HL-60/S4 (cell line): Measurements from ENCODE around the gene PRPF40B.
"Not testable (repeated sequence)": the region's sequence is repeated elsewhere in the genome, so short reads cannot be mapped to it uniquely, and the experiment has no call there.

Experiments used
- in situ Hi-C: fragments of 300-500 bp; cut with MboI; formaldehyde crosslinking; loops from 2 replicates; pipeline ENCODE4 v1.14.3; 2022; ENCODE audit warnings: low sequenced_read_pairs

PRPF40B gene

GRCh38 chr12:49623142-49623904 lies at the start of gene PRPF40B:
Gene PRPF40B (plus strand): TSS chr12:49623561. CDS start chr12:49623591, 30 bp downstream.
- in situ Hi-C loops: no loop called here

- in situ Hi-C loops: no loop called here
Observed at GRCh38 chr12:49577589-49578315, 45.6 kb upstream of the PRPF40B start.

- in situ Hi-C loops: no loop called here
Observed at GRCh38 chr12:49578471-49579112, 44.8 kb upstream of the PRPF40B start.

- in situ Hi-C loops: no loop called here
Observed at GRCh38 chr12:49580572-49581535, 42.5 kb upstream of the PRPF40B start.

GRCh38 chr12:49582201-49582600 lies 41.2 kb upstream of the PRPF40B start:
- in situ Hi-C loops: no loop called here

- in situ Hi-C loops: no loop called here
Observed at GRCh38 chr12:49582850-49583249, 40.5 kb upstream of the PRPF40B start.

DNA sequence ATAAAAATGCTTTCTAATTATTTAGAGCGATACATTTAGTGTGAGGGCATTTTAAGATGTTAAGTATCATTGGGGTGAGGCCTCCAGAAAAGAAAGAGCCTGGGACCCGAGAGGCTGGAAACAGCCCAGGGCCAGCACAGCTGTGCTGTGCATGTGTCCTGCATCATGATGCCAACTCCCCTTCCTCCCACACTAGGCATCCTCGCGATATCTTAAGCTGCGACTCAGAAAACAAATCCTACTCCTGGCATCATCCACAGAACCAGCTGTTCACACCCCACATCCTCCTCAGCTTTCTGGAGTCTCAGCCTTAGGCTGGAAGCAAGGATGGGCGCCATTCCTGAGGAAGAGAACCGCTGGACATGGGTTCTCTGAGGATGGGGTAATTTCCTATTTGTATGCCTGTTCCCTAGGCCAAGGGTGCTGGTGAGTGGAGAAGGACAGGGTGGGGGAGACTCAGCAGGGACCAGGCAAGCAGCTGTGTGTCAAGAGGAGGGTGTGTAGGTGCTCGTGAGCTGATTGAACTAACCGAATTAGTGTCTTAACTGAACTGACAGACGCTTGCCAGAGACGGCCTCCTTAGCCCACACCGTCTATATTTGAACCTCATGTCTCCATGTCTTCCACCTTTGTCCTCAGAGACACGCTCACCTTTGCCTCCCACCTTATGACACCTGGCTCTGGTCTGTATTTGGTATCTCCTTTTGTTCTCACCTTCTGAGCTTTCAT lies 39.8 kb upstream of the PRPF40B start:
- in situ Hi-C loops: no loop called here

- in situ Hi-C loops: no loop called here
Observed at GRCh38 chr12:49584591-49584990, 38.8 kb upstream of the PRPF40B start.

DNA sequence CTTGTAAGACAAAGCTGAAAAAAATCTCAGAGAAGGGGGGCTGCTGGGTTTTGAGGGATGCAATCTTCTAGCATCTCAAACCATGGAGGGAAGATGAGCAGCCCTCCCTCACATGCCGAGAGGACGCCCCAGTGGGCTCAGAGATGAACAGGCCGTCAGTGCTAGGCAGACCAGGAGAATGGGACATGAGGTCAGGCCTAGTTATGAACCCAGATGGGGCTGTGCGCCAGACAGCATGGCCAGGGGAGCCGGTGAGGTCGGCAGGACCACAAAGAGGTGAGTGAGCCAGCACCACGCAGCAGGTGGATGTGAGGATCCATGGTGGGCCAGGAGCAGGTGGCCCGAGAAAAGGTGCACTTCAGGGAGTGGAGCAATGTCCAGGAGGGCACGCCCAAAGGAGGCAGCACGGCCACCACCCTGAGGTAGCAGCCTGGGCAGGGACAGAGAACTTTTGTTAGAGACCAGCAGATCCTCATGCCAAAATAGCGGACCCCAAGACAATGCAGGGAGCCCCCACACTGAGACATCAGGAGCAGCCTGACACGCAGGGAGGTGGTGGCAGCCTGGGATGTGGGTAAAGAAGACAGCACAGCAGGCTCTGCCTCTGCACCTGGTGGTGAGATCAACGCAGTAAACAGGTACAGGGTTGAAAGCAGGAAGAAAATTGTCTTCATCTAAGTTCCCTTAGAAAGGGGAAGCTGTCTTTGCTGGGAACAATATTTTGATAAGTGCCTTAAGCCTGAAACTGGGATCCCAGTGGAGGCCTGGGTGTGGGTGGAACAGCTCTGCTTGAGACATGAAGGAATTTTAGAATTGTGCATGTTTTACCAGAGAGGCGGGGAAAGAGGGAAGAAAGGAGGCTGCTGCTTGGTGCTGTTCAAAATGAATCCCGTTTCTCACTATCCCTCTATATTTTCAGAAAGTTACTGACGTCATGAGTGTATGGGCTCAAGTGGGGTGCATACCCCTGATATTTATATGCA lies 37.6 kb upstream of the PRPF40B start:
- in situ Hi-C loops: no loop called here

DNA sequence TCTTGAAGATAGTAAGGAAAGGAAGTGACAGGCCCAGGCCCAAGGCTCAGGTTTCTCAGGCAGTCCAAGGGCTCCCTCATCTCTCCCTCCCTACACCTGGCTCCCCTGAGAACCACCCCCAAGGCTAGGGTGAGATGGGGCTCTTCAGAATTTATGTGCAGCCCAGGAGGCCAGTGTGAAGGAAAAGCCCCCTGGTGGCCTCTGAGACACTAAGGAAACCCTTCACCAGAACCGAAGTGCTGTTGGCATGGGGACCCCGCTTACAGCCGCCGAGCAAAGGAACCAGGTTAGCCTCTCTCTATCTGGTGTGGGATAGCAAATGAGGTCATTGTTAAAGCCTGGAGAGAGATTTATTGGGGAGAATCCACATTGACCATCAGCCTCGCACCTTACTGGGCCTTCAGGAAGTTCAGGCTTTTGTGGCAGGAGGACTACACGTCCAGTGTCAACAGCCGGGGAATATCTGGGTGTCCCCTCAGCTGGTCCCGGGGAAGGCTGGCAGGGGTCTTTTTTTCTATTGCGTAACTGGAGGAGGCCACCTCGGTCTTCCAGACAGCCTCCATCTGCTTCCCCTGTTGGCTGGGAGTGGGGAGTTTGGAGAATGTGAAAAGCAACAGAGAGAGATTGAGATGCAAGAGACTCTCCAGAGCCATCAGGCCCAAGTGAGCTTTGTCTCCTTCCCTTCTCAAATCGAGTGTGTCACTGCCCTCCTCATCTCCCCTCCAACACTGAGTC lies 36.0 kb upstream of the PRPF40B start:
- in situ Hi-C loops: no loop called here

DNA sequence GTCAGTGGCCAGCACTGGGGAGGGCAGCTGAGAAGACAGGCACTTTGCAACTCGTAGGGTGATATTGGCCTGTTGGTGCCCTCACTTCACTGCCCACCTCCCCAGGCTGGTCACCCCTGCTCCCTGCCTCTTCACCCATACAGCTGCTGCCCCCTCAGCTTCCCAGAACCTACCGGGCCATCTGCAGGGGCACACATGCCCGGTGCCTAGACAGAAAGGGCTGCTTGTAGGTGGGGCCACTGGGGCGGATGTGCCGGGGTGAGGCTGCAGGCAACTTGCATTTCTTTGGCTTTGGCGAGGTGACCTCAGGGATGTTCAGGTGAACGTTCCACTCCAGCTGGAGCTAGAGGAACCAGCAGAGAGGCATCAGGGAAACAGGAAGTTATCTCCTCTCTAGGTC lies 35.1 kb upstream of the PRPF40B start:
- in situ Hi-C loops: no loop called here

DNA sequence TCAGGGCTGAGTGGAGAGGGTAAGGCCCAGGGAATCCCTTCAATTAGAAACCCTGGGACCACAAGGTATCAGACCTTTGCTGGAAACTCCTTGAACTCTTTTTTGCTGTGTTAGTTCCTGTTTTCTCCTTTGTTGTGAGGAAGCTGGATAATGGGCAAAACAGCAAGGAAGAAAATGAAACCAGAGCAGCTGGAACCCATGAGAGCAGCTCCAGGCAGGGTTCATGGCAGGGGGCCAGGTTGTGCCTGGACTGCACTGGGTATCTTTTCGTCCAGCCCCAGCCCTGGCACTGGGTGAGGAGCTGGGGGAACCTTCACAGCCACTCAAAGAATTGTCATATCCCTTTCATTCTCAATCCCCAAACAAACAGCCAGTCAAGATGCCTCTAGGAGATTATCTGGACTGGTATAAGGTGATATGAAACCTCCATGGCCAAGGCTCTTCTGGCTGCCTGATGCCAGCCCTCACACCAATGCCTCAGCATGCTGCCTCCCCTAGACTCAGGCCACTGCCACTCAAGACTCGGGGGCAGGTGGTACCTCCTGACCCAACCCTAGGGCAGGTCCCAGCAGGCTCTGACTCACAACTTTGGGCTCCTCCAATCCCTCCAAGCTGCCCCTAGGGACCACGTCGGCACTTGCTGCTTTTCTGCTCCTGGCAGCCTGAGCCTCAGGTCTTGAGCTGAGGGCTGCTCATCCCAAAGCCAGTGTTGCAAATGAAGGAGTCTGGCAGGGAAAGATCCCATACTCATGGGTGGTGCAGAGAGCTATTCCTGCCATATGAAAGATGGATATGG lies 34.4 kb upstream of the PRPF40B start:
- in situ Hi-C loops: no loop called here

GRCh38 chr12:49598527-49598926 lies 24.8 kb upstream of the PRPF40B start:
- in situ Hi-C loops: no loop called here

- in situ Hi-C loops: no loop called here
Observed at GRCh38 chr12:49599961-49600360, 23.4 kb upstream of the PRPF40B start.

GRCh38 chr12:49603721-49604120 lies 19.6 kb upstream of the PRPF40B start:
- in situ Hi-C loops: no loop called here

DNA sequence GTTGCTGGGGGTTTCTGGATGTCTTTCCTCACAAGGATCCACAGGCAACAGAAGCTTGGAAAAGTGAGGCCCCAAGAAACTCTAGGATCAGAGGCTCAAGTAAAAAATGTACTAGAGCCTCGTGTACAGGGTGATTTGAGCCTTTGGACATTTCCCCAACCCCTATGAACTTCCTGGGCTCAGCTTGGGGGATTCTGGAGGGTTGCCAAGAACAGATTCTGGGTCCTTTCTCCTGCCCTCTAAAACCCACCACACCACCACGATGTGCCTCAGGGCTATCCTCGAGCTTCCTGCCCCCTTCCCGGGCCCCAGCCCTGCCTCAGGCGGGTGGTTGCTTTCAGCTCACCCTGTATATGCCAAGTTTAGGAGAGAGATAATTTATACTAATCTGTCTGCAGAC lies 18.5 kb upstream of the PRPF40B start:
- in situ Hi-C loops: no loop called here

DNA sequence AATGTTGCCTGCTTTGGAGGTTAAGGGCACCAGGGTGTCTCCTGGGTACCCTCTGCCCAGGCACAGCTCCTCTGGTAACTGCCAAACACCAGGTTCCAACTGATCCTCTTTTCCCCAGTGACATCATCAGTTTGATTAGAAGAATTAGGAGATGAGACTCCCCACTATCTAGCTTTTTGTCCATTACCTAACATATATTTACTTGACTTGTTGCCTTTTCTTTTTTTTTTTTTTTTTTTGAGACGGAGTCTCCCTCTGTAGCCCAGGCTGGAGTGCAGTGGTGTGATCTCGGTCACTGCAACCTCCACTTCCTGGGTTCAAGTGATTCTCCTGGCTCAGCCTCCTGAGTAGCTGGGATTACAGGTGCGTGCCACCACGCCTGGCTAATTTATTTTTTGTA lies 17.8 kb upstream of the PRPF40B start, which contains the start of gene FAM186B:
Gene FAM186B, minus strand, starts transcription at position 101 of the 400 bp plus-strand sequence. CDS start 162 bp downstream, outside the sequence.
- in situ Hi-C loops: not testable (repeated sequence)
